Peyer's patch (tissue), 4 donors: ENCODE results near the gene ZNF584. TPM values are rescaled to one million over a fixed set of nuclear protein-coding genes. Genes with fewer than 3 reads are reported as not detected.

Experiments used
- DNase-seq, 3 donors: peaks; one replicate each; pipeline ENCODE4 v3.0.0-alpha.2; 2017 to 2019
- H3K27ac ChIP-seq, 4 donors: fragments of 200-600 bp; sonication (generic); one replicate each; pipeline ENCODE4 v1.5.1; 2016 to 2019
- H3K27me3 ChIP-seq, 2 donors: fragments of 200-600 bp; sonication (generic); one replicate each; pipeline ENCODE4 v1.5.1; 2019
- H3K36me3 ChIP-seq, 3 donors: fragments of 200-600 bp; sonication (generic); one replicate each; pipeline ENCODE4 v1.5.1; 2016 to 2019
- H3K4me1 ChIP-seq, 4 donors: fragments of 200-600 bp; sonication (generic); one replicate each; pipeline ENCODE4 v1.5.1; 2016 to 2019
- H3K4me3 ChIP-seq, 4 donors: fragments of 200-600 bp; sonication (generic); 1 replicate in 3 of 4; 2 replicates in 1 of 4; pipeline ENCODE4 v1.5.1; 2016 to 2019; ENCODE audit warnings: mild to moderate bottlenecking in 1 of 4
- H3K9me3 ChIP-seq, 4 donors: fragments of 200-600 bp; sonication (generic); one replicate each; pipeline ENCODE4 v1.5.1; 2016 to 2019; ENCODE audit warnings: mild to moderate bottlenecking in 1 of 4
- POLR2A ChIP-seq, 2 donors: fragments of 450-650 bp; IDR thresholded peaks; one replicate each; pipeline ENCODE4 v1.5.1; 2017; ENCODE audit warnings: antibody characterized with exemption in 2 of 2, mild to moderate bottlenecking in 2 of 2, moderate library complexity in 2 of 2
- total RNA-seq, 4 donors: library from RNA; depleted of rRNA; stranded (reverse); fragments of >200 nt; gene quantifications; one replicate each; pipeline ENCODE4 v1.1.0, GENCODE V29; 2016
- TF ChIP-seq, protein P1 (sequence below), 6 experiments: fragments of 450-650 bp in 4 of 6; fragments of 200-600 bp in 2 of 6; sonication (generic) in 1 of 6; IDR thresholded peaks; one replicate each; pipeline ENCODE4 v1.5.1; 2017 to 2019; ENCODE audit warnings: antibody characterized with exemption in 6 of 6, mild to moderate bottlenecking in 3 of 6, moderate library complexity in 1 of 6

The ZNF584 gene
- total RNA-seq, 4 donors from 2014 or later, result 2.5 to 18.2 (median 9.6) TPM

GRCh38 chr19:58395979-58396627 is 12.3 kb upstream of the ZNF584 start:
- no peak for TF ChIP-seq POLR2A (IDR thresholded peaks at IDR 0.05)
- TF ChIP-seq, protein P1, sequence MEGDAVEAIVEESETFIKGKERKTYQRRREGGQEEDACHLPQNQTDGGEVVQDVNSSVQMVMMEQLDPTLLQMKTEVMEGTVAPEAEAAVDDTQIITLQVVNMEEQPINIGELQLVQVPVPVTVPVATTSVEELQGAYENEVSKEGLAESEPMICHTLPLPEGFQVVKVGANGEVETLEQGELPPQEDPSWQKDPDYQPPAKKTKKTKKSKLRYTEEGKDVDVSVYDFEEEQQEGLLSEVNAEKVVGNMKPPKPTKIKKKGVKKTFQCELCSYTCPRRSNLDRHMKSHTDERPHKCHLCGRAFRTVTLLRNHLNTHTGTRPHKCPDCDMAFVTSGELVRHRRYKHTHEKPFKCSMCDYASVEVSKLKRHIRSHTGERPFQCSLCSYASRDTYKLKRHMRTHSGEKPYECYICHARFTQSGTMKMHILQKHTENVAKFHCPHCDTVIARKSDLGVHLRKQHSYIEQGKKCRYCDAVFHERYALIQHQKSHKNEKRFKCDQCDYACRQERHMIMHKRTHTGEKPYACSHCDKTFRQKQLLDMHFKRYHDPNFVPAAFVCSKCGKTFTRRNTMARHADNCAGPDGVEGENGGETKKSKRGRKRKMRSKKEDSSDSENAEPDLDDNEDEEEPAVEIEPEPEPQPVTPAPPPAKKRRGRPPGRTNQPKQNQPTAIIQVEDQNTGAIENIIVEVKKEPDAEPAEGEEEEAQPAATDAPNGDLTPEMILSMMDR (IDR thresholded peaks at IDR 0.05), result no peak
- no peaks in the 10 kb centered on the region for H3K9me3 ChIP-seq
- H3K36me3 ChIP-seq, result peaks cover 0 to 36% (median 0%) of the 10 kb centered on the region in 3 donors
- peaks cover 4 to 20% (median 6%) of the 10 kb centered on the region in 4 donors for H3K4me1 ChIP-seq
- DNase-seq, result no peak
- no peak overlapping the region for H3K4me3 ChIP-seq
- peaks cover 0 to 18% of the 10 kb centered on the region in 2 donors for H3K27me3 ChIP-seq
- H3K27ac ChIP-seq, result no peak overlapping the region

DNA sequence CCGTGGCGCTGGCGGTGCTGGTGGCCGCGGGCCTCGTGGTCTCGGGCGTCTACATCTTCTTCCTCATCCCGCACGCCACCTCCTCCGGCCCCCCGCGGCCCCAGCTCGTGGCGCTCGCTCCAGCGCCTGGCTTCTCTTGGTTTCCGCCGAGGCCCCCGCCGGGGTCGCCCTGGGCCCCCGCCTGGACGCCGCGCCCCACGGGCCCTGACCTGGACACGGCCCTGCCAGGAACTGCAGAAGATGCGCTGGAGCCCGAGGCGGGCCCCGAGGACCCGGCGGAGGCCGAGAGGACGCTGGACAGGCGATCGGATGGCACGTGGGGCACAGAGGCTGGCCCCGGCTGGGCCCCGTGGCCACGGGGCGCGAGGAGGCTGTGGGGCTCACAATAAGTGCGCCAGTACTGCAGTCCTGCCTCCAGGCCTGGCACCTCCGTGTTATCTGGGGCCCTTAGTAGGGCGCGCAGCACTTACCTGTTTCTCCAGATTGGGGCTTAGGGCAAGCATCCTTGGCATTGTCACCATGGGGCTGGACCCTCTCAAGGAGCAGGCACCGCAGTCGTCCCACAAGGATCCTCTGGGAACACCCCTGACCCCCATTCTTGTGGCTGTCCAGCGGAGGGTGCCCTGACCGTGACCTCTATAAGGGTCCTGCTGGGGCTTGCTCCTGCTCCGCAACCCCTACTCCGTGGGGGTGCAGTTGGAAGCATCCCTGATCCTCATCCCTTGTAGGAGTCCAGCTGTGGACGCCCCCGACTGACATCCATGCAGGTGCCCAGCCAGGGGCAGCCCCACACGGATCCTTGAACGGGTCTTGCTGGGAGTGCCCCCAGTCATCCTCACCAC is 11.5 kb upstream of the ZNF584 start:
- Histone ChIP-seq H3K27me3 (peaks cover 0 to 18% of the 10 kb centered on the region in 2 donors), H3K36me3 (peaks cover 0 to 28% (median 0%) of the 10 kb centered on the region in 3 donors), H3K4me3 (no peak overlapping the region), H3K27ac (no peak overlapping the region), H3K4me1 (peaks cover 4 to 21% (median 7%) of the 10 kb centered on the region in 4 donors), H3K9me3 (no peaks in the 10 kb centered on the region)
- DNase-seq, result no peak
- TF ChIP-seq POLR2A (IDR thresholded peaks at IDR 0.05), result no peak
- TF ChIP-seq, protein P1 (IDR thresholded peaks at IDR 0.05), result no peak

DNA sequence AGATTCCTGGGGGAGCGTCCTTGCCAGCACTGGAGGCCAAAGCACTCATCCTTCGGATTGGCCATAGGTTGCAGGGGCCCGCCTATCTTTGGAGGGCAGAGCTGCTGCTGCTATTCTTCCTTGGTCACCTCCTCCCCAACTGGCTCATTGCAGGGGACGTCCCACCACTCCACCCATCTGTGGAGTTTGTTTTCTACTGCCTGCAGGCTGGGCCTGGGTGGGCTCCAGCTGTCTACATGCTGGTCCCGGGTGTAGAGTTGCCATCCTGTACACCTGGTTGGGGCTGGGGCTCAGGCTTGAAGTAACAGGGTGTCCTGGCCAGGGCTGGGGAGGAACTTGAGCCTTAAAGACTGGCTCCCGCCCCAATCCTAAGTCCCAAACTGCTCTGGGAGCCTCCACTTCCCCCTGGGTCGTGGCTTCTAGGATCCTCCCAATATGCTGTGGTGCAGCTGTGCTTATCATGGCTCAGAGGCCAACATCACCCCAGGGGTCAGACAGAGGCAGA is 10.9 kb upstream of the ZNF584 start:
- H3K4me3 ChIP-seq, result no peak overlapping the region
- peaks cover 0 to 26% (median 0%) of the 10 kb centered on the region in 3 donors for H3K36me3 ChIP-seq
- peaks cover 4 to 28% (median 8%) of the 10 kb centered on the region in 4 donors for H3K4me1 ChIP-seq
- no peaks in the 10 kb centered on the region for H3K9me3 ChIP-seq
- TF ChIP-seq, protein P1 (IDR thresholded peaks at IDR 0.05), result no peak
- no peak for TF ChIP-seq POLR2A (IDR thresholded peaks at IDR 0.05)
- H3K27me3 ChIP-seq, result peaks cover 0 to 18% of the 10 kb centered on the region in 2 donors
- DNase-seq, result no peak
- H3K27ac ChIP-seq, result no peak overlapping the region

DNA sequence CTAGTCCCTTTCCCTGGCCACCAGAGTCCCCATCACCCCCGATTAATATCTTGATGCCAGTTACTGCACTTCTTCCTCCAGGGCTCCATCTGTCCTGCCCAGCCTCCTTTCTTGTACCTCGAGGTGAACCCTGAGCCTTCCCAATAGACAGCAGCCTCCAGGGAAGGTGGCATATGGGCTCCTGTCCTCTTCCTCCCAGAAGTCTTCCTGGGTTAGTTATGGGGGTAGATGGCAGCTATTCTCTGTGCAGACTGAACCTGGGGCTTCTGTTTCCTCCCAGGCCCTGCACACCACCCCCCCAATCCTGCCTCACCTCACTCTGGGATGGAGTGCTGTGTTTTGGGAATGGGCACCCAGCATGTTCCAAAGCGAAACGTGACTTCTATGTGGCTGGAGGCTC is 10.4 kb upstream of the ZNF584 start:
- H3K27ac ChIP-seq, result no peak overlapping the region
- peaks cover 0 to 18% of the 10 kb centered on the region in 2 donors for H3K27me3 ChIP-seq
- DNase-seq, result no peak
- peaks cover 4 to 28% (median 8%) of the 10 kb centered on the region in 4 donors for H3K4me1 ChIP-seq
- H3K36me3 ChIP-seq, result peaks cover 0 to 21% (median 0%) of the 10 kb centered on the region in 3 donors
- H3K9me3 ChIP-seq, result no peaks in the 10 kb centered on the region
- H3K4me3 ChIP-seq, result no peak overlapping the region
- TF ChIP-seq, protein P1 (IDR thresholded peaks at IDR 0.05), result no peak

GRCh38 chr19:58398545-58398944 is 9.9 kb upstream of the ZNF584 start:
- H3K36me3 ChIP-seq, result peaks cover 0 to 16% (median 0%) of the 10 kb centered on the region in 3 donors
- peaks cover 4 to 32% (median 8%) of the 10 kb centered on the region in 4 donors for H3K4me1 ChIP-seq
- H3K9me3 ChIP-seq, result no peaks in the 10 kb centered on the region
- H3K27me3 ChIP-seq, result peaks cover 0 to 18% of the 10 kb centered on the region in 2 donors
- no peak overlapping the region for H3K4me3 ChIP-seq
- no peak overlapping the region for H3K27ac ChIP-seq
- TF ChIP-seq POLR2A (IDR thresholded peaks at IDR 0.05), result no peak
- TF ChIP-seq, protein P1 (IDR thresholded peaks at IDR 0.05), result no peak
- no peak for DNase-seq
